Measurements from ENCODE around the gene HSPA12B.

Gene HSPA12B

GRCh38 chr20:3765171-3765882, 32.8 kb downstream of the HSPA12B start:
- DNase-seq (ENCODE audit: low read depth in 2 of 2, low spot score in 1 of 2), result no peak

DNA sequence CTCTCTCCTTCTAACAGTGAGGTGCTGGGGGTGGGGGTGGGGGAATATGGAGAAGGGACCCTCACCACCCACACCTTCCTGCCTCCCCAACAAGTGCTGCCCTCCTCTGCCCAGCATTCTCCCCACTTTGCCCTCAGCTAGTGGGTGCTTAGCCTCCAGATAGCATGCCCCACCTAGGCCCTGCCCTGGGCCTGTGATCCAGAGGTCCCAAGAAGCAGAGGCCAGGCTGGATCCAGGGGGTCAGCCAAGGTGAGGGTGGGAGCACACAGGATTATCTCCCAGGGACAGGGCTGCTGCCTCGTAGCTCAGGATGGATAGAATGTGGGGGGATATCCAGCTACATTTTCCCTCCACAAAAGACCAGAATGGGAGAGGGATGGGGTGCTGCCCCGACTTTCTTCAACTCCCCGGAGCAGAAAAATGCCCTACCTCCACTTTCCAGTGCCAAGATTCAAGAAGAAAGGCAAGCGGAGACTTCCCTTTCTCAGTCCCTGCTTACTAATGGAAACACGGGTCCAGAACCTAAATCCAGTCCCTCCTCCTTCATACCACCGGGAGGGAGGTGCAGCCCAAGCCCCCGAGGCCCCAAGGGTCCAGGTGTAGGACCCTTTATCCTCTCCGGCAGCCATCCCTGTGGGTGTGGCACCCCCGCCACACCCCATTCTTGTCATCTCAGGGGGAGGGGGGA, 34.1 kb downstream of the HSPA12B start:
- DNase-seq (ENCODE audit: low read depth in 2 of 2, low spot score in 1 of 2), result no peak

- DNase-seq (ENCODE audit: low read depth in 2 of 2, low spot score in 1 of 2), result no peak
These were observed 34.6 kb downstream of the HSPA12B start for GRCh38 chr20:3767110-3767426.

DNA sequence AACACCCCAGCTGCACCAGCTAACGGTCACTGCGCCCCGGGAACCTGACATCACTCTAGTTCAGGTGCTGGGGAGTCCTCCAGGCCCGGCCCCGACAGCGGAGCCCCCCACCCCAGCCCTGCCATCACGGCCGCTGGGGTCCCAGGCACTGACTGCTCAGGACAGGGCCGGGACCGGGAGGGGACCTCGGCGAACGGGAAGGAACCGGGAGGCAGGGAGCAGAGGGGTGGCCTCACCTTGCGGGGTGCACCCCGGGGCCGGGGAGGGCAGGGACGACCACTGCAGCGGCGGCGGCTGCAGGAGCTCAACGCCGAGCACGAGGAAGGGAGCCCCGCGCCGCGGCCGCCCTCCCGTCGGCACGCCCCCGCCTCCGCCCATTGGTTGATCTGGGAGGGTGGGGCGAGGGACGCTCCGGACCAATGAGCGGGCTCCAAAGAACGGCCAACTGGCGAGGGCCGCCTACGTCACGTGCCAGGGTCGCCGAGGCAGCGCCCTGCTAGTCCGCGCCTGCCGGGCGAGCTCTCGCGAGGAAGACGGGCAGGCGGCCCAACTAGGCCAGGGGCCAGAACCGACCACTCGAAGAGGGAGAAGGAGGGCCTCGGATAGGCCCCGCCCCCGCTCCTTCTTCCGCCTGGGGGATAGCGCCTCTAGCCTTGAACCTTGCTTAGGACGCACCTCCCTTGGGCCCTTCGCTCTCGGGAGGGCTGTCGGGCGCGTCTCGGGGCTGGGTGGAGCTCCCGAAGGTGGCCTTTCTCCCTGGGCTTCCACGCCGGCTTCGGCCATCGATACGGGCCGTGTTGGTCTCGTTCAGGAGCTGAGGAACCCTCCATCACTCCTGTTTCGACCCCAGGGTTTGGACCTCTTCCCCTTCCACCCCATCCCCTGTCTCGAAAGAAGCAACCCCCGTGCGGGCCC, 35.2 kb downstream of the HSPA12B start, which contains the start of gene ADISSP:
Gene ADISSP, minus strand, starts transcription at position 327 of the 915 bp plus-strand sequence. CDS start 7,653 bp downstream, outside the sequence.
- peak; percentile 89 to 94 for DNase-seq (ENCODE audit: low read depth in 2 of 2, low spot score in 1 of 2)

DNA sequence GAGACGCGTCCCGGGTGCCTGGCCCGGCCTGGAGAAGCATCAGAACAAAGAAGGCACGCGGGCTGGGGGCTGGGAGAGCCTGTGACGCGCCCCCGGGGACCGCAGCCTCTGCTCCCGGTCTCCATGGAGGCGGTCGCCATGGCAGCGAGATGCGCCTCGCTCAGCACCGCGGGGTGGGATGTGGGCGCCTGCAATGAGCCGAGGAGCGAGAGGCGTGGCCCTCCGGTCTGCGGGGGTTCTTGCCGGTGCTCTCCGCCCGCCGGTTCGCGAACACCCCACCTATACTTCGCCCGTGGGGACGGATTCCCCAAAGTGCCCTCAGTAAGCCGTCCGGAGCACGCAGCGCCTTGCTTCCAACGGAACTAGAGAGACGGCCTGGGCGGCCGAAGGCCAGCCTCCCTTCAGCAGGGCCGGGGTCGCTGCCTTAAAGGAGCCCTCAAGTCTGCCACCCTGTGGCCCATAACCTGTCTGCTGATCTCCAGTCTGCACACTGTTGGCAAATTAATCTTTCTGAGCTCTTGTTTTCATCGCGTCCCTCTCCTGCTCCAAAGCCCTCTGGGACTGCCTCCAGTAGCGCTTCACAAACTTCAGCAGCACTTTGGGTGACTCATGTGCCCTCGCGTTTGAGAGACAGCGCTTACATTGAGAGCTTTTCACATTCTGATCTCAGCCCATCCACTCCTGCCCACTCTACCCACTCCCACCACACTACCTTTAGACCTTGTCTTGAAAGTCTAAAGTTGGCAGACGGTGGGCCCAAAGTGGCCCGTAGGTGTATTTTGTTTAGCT, 36.1 kb downstream of the HSPA12B start:
- peak; percentile 59 to 72 for DNase-seq (ENCODE audit: low read depth in 2 of 2, low spot score in 1 of 2)

DNA sequence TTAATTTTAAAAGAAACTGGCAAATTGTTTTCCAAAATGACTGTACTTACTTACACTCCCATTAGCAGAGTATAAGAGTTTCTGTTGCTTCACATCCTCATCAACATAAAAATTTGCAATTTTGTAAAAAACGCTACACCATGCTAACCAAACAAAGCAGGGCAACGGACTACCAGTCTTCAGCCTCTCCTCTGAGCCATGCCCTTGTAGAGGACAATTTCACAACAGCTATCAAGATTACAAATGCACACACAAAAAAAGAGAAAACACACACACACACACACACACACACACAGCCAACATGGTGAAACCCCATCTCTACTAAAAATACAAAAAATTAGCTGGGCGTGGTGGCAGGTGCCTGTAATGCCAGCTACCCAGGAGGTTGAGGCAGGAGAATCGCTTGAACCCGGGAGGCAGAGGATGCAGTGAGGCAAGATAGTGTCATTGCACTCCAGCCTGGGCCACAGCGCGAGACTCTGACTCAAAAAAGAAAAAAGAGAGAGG, 39.1 kb downstream of the HSPA12B start:
- no peak for DNase-seq (ENCODE audit: low read depth in 2 of 2, low spot score in 1 of 2)

DNA sequence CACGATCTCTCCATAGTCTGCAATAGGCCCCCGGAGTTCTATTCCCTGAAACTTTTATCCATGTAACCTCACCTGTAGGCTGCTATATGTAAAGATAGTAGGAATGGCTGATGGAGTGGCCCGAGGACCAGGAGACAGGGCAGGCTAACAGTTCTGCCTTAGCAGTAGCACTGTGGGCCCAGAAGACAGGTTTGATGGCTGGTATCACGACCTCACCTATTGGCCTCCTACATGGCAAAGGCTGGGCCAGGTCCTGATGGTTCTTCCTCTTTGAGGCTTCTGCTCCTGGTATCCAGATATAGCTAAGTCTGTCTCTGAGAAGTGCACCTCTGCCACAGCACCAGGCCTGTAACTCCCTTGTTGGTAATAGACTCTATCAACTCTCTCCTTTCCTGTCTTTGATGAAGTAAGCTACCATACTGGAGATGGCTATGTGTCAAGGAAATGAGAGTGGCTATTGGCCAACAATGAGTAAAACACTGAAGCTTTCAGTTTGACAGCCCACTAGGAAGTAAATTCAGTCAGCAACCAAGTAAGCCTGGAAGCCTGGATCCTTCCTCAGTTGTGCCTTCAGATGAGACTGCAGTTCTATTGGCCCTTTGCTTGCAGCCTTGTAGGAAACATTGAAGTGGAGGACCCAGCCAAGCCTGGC, 43.1 kb downstream of the HSPA12B start:
- no peak for DNase-seq (ENCODE audit: low read depth in 2 of 2, low spot score in 1 of 2)

GRCh38 chr20:3777381-3777715, 44.9 kb downstream of the HSPA12B start:
- no peak for DNase-seq (ENCODE audit: low read depth in 2 of 2, low spot score in 1 of 2)

DNA sequence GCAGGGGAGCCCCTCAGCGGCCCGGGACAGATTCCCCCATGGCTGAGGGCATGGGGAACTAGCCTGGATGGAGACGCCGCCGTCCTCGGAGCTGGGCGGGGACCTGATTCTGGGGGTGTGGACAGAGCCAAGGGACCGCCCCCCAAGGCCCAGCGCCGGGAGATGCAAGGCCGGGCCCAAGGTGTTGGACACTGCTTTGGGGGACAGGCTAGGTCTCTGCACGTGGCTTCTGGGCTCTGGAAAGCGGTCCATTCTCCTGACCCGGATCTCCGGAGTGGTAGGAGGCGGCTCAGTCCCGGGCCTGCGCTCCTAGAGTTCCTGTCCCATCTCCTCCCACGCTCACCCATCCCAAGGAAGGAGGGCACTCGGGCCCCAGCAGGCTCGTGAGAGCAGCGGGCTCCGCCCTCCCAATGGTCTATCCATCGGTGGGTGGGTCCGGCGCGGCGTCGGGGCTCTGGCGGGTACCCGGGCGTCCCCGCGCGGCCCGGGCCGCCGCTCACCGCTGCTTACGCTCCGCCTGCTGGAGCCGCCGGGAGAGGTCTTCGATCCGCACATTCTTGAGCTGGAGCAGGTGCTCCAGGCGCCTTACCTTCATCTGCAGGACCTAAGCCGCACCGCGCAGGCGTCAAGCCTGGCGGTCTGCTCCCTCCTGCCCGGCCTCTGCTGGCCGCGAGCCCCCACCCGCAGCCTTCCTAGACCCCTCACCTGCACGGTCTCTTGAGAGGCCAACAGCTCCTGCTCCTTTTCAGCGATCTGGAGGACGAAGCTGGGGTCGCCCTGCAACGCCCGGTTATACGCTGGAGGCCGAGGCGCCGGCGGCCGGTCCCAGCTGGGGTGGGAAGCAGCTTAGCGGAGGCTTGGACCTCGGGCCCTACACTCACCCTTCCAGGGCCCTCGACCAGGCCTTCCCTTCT, 45.5 kb downstream of the HSPA12B start:
- DNase-seq (ENCODE audit: low read depth in 2 of 2, low spot score in 1 of 2), result no peak

- no peak for DNase-seq (ENCODE audit: low read depth in 2 of 2, low spot score in 1 of 2)
These were observed 46.5 kb downstream of the HSPA12B start for GRCh38 chr20:3778976-3779375.

DNA sequence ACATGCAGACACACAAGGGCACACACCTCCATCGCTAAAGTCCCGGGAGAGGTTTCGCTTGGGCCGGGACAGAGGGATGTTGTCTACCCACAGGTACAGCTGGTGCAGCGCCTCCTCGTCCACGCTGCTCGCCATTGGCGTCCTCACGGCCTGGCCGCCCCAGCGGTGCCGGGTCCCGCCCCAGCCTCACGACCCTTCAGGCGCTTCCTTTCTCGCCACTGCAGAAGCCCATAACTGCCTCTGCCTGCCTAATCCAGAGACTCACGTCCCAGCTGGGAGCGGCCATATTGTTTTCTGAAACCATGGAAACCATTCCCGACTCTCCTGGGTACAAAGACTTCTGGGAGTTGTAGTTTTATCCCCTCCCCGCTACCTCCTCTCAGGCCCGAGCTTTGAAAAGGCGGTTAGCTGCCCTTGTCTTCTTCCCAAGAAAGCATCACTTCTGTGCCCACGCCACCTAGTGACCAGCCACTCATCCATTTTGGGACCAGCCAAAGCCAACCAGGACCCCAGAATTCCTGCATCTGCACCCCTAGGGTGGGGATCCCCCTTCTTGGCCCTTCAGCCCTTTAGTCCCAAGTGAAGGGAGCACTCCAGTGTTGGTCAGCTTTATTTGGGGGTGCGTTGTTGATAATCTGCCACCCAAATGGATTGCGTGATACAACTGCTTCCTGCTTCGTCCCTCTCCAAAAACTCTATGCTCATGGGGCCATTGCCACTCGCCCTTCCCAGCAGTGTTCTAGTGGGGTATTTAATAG, 48.8 kb downstream of the HSPA12B start, which contains the start of gene SPEF1:
Gene SPEF1, minus strand, starts transcription at position 296 of the 758 bp plus-strand sequence. Its CDS starts 161 bp downstream, at position 135.
- no peak for DNase-seq (ENCODE audit: low read depth in 2 of 2, low spot score in 1 of 2)

DNA sequence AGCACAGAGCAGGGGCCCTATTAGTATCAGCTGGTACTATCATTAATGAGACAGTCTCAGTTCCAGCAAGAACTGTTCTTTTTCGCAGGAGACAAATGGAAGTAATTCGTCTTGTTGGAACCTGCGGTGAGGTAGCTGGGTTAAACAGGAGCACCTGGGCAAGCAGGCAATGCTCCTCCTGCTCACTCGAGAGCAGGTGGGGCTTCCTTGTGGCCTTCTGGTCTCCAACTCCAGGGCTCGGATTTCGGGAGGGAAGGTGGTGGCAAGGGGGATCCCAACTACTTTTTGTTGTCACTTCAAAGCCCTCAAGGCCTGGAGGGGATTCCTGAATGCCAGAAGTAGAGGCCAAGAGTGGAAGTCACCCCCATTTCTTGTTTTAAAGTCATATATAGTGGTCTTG, 50.1 kb downstream of the HSPA12B start:
- DNase-seq (ENCODE audit: low read depth in 2 of 2, low spot score in 1 of 2), result no peak

DNA sequence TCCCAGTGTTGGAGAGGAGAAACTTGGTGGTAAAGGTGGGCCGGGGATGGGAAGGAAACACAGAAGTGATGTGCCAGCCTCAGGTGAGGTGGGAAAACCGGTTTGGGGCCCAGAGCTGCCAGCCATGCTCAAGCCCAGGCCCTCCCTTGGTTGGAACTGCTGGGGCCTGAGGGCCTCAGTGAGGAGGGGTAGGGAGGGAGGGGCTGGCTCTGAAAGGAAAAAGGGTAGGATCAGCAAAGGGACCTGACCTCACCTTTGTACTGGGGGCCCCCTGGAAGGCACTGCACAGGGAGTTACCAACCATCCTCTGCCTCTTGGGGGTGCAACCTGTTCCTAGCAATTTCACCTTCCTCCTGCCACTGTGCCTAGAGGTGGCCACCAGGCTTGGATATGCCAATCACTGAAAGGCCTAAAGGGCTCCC, 50.6 kb downstream of the HSPA12B start:
- DNase-seq (ENCODE audit: low read depth in 2 of 2, low spot score in 1 of 2), result no peak

- DNase-seq (ENCODE audit: low read depth in 2 of 2, low spot score in 1 of 2), result no peak
These were observed 51.2 kb downstream of the HSPA12B start for GRCh38 chr20:3783511-3784195.

DNA sequence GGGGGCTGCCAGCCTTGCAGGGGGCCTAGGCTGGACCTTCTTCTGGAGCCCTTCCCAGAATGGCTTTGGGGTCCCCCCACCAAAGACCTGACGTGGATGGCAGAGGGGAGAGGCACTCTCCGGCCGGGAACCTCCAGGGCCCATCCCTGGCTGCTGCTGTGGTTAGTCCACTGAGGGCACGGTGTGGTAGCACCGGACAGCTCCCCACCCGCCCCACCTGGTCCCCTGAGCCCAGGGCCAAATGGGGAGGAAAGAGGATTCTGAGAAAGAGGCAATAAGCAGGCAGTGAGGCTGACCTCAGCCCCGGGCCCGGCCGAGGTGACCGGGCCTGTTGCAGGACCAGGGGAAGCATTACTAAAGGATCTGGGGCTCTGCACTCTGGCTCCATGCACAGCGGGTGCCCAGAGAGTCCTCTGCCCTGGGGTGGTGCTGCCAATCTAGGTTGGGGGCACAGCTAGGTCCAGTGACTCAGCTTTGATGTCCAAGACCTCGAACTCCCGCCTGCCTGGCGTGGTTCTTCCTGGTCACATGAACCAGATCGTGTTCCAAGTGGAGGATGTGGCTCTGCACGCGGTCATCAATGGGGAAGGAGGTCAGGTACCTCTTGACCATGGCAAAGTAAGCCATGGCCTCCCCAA, 51.9 kb downstream of the HSPA12B start:
- DNase-seq (ENCODE audit: low read depth in 2 of 2, low spot score in 1 of 2), result no peak

- no peak for DNase-seq (ENCODE audit: low read depth in 2 of 2, low spot score in 1 of 2)
These were observed 52.4 kb downstream of the HSPA12B start for GRCh38 chr20:3784863-3785239.
